Pancreas (tissue), 10 donors: ENCODE measurements around the gene C1QB. TPM values are rescaled to one million over a fixed set of nuclear protein-coding genes. Genes with fewer than 3 reads are reported as not detected.
A peak's percentile ranks its signal among the peaks of the same experiment; 100 is the strongest.

Experiments used
- ATAC-seq, 4 donors: fragments of 200-7000 bp; cut with Tn5 transposase; one replicate each; pipeline versions ENCODE4 v1.8.0 to v1.9.1; 2020; ENCODE audit warnings: mild to moderate bottlenecking in 4 of 4, moderate library complexity in 4 of 4
- DNase-seq, 6 donors: peaks; one replicate each; pipeline ENCODE4 v3.0.0-alpha.2; 2020
- FAIRE-seq: peaks from 2 replicates; lab custom pipeline; 2012; peaks lifted over from hg19 to GRCh38; lab: Jason Lieb, UNC
- H3K27ac ChIP-seq, 4 donors: fragments of 200-600 bp; sonication (generic); 1 replicate in 3 of 4; 2 replicates in 1 of 4; pipeline versions ENCODE4 v1.5.0 to v1.8.0; 2020
- H3K27me3 ChIP-seq, 4 donors: fragments of 200-600 bp; one replicate each; pipeline ENCODE4 v1.8.0; 2021
- H3K36me3 ChIP-seq, 3 donors: fragments of 200-600 bp; sonication (generic) in 1 of 3; one replicate each; pipeline versions ENCODE4 v1.5.0 to v1.8.0; 2020 to 2021
- H3K4me1 ChIP-seq, 3 donors: fragments of 200-600 bp; one replicate each; pipeline ENCODE4 v1.8.0; 2021
- H3K4me3 ChIP-seq, 4 donors: fragments of 200-600 bp; sonication (generic) in 2 of 4; one replicate each; pipeline versions ENCODE4 v1.5.0 to v1.8.0; 2020 to 2021
- H3K9me3 ChIP-seq, 4 donors: fragments of 200-600 bp; one replicate each; pipeline ENCODE4 v1.8.0; 2021
- WGBS, 2 donors: extraction: QIAGEN DNeasy Blood & Tissue Kit; methylation state at CpG; one replicate each; pipeline ENCODE4 v1.1.7; 2013; 5-methylcytosine and 5-hydroxymethylcytosine counted together
- intact Hi-C, 3 donors: fragments of 100-400 bp; cut with DNase I; formaldehyde crosslinking; loops; one replicate each; pipeline versions ENCODE4 v1.11.1 to v1.14.2; 2022
- polyA plus RNA-seq, 2 donors: library from polyadenylated mRNA; stranded (reverse); fragments of 200-250 nt; gene quantifications; one replicate each; pipeline ENCODE4 v1.2.3, GENCODE V29; 2013
- total RNA-seq, 6 donors: library from RNA; stranded (reverse); fragmentation: NEBNext Ultra II Directional in 4 of 6; extraction: Animal tissue kit (Norgen Biotek cat#: 25700) in 4 of 6; gene quantifications; one replicate each; pipeline versions ENCODE4 v1.2.1 to v1.2.4, GENCODE V29; 2021 to 2023
- TF ChIP-seq, protein P1 (sequence below), 4 donors: fragments of 200-600 bp; sonication (generic) in 3 of 4; IDR thresholded peaks; one replicate each; pipeline versions ENCODE4 v1.5.0 to v1.8.0; 2021; ENCODE audit warnings: antibody characterized with exemption in 4 of 4
- donor health status: healthy with polysubstance abuse.
- donor health status: DM: no; HTN: no; CAD: no; lungs with moderate emphysema.
- donor health status: DM: no; HTN: no; CAD: no.
- donor health status: control.
- donor health status: control.
- donor health status: Bipolar disorder and iron deficiency.
- donor health status: DM: yes; HTN: yes; CAD: no.
- donor health status: DM: no; HTN: no; CAD: no.
- donor health status: DM: no; HTN: no; CAD: no.
- donor health status: DM: yes; HTN: yes; CAD: no.

C1QB gene
- total and polyA plus RNA-seq, 8 donors: 4.2 to 145 (median 17.1) TPM

DNA sequence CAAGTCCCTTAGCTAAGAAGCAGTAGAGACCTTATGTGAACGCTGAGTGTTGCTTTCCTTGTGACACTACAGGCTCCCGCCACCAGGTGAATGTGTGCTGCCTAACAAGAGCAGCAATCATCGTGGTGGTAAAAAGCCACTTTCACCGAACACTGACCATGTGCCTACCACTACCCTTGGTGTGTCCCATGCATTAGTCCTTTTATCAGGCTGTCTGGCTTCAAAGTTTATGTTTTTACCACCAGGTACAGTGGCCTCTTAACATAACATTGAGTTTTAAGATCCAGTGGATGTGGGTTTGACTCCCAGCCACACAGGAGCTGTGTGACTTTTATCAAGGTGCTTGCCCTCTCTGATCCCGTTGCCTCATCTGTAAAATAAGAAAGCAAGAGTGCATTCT lies 1.7 kb downstream of the C1QB start:
- no peaks in the 10 kb centered on the region for H3K36me3 ChIP-seq
- ATAC-seq (no peak), FAIRE-seq (no peak), DNase-seq (no peak)
- no peaks in the 10 kb centered on the region for H3K9me3 ChIP-seq
- intact Hi-C loops: no loop called here
- TF ChIP-seq, protein P1, sequence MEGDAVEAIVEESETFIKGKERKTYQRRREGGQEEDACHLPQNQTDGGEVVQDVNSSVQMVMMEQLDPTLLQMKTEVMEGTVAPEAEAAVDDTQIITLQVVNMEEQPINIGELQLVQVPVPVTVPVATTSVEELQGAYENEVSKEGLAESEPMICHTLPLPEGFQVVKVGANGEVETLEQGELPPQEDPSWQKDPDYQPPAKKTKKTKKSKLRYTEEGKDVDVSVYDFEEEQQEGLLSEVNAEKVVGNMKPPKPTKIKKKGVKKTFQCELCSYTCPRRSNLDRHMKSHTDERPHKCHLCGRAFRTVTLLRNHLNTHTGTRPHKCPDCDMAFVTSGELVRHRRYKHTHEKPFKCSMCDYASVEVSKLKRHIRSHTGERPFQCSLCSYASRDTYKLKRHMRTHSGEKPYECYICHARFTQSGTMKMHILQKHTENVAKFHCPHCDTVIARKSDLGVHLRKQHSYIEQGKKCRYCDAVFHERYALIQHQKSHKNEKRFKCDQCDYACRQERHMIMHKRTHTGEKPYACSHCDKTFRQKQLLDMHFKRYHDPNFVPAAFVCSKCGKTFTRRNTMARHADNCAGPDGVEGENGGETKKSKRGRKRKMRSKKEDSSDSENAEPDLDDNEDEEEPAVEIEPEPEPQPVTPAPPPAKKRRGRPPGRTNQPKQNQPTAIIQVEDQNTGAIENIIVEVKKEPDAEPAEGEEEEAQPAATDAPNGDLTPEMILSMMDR (IDR thresholded peaks at IDR 0.05): no peak
- H3K4me1 ChIP-seq: no peaks in the 10 kb centered on the region
- WGBS, 2 donors: 60% methylated on average over 5 of the region's 5 CpGs
- no peaks in the 10 kb centered on the region for H3K27me3 ChIP-seq
- no peak overlapping the region for H3K27ac ChIP-seq
- peak overlapping the region in 1 of 4 donors; percentile 10 for H3K4me3 ChIP-seq

- 32 to 36% methylated on average over 3 of the region's 3 CpGs for WGBS, 2 donors
- no peak overlapping the region for H3K4me3 ChIP-seq
- H3K36me3 ChIP-seq: no peaks in the 10 kb centered on the region
- TF ChIP-seq, protein P1 (IDR thresholded peaks at IDR 0.05): no peak
- no peaks in the 10 kb centered on the region for H3K27me3 ChIP-seq
- intact Hi-C loops: no loop called here
- DNase-seq: no peak
- no peaks in the 10 kb centered on the region for H3K9me3 ChIP-seq
- no peak overlapping the region for H3K27ac ChIP-seq
- ATAC-seq: no peak
- no peak for FAIRE-seq
- no peaks in the 10 kb centered on the region for H3K4me1 ChIP-seq
Measured at GRCh38 chr1:22658385-22659163, 5.5 kb downstream of the C1QB start.

GRCh38 chr1:22660716-22661241 lies 7.7 kb downstream of the C1QB start:
- FAIRE-seq: no peak
- Histone ChIP-seq H3K9me3 (no peaks in the 10 kb centered on the region), H3K4me1 (no peaks in the 10 kb centered on the region), H3K4me3 (no peak overlapping the region), H3K36me3 (no peaks in the 10 kb centered on the region), H3K27ac (no peak overlapping the region), H3K27me3 (no peaks in the 10 kb centered on the region)
- 92% methylated on average over 19 of the region's 19 CpGs for WGBS, 2 donors
- DNase-seq: no peak
- no peak for ATAC-seq
- TF ChIP-seq, protein P1 (IDR thresholded peaks at IDR 0.05): no peak
- intact Hi-C loops: no loop called here

DNA sequence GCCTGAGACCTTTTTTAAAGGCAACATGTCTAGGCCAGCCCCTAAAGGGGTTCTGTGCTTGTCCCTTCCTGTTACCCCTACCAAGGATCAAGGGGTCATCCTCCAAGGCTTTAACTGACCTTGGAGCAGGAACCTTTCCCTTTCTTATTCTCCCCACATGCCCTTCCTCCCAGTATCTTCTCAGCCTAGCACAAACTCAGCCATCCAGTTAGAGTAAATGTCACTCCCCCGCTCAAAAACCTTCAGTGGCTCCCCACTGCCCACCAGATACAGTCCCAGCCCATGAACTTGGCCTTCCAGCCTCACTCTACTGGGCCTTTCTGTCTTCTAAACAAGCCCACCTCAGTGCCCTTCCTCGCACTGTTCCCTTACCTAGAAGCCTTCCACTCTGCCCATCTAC lies 8.8 kb downstream of the C1QB start:
- no peaks in the 10 kb centered on the region for H3K4me1 ChIP-seq
- no peak overlapping the region for H3K27ac ChIP-seq
- 80 to 81% methylated on average over 2 of the region's 2 CpGs for WGBS, 2 donors
- H3K27me3 ChIP-seq: no peaks in the 10 kb centered on the region
- H3K9me3 ChIP-seq: no peaks in the 10 kb centered on the region
- ATAC-seq (no peak), DNase-seq (no peak), FAIRE-seq (no peak)
- intact Hi-C loops: no loop called here
- TF ChIP-seq, protein P1 (IDR thresholded peaks at IDR 0.05): no peak
- H3K4me3 ChIP-seq: no peak overlapping the region
- H3K36me3 ChIP-seq: no peaks in the 10 kb centered on the region

GRCh38 chr1:22662318-22662717 lies 9.3 kb downstream of the C1QB start:
- no peaks in the 10 kb centered on the region for H3K4me1 ChIP-seq
- TF ChIP-seq, protein P1 (IDR thresholded peaks at IDR 0.05): no peak
- ATAC-seq (peak in 2 of 4 donors; percentile 54 to 90), DNase-seq (no peak), FAIRE-seq (no peak)
- no peak overlapping the region for H3K27ac ChIP-seq
- H3K9me3 ChIP-seq: no peaks in the 10 kb centered on the region
- H3K27me3 ChIP-seq: no peaks in the 10 kb centered on the region
- no peak overlapping the region for H3K4me3 ChIP-seq
- intact Hi-C loops: no loop called here
- 81 to 85% methylated on average over 5 of the region's 5 CpGs for WGBS, 2 donors
- no peaks in the 10 kb centered on the region for H3K36me3 ChIP-seq
